ENCODE measurements around the gene EMC1.
"Not testable (repeated sequence)": the region's sequence is repeated elsewhere in the genome, so short reads cannot be mapped to it uniquely, and the experiment has no call there.

The EMC1 gene

DNA sequence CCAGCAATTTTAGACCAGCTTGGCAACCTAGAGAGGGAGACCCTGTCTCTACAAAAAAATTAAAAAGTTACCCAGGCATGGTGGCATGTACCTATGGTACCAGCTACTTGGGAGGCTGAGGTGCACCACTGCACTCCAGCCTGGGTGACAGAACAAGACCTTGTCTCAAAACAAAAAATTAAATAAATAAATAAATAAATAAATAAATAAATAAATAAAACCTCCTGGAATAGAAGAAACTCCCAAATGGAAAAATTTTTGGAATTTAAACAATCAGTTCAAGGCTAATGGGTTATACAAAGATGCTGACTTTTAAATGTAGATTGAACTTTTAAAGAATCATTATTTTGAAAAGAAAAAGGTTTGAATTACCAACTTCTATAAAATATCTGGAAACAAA lies 63.5 kb downstream of the EMC1 start:
- no peak for DNase-seq

DNA sequence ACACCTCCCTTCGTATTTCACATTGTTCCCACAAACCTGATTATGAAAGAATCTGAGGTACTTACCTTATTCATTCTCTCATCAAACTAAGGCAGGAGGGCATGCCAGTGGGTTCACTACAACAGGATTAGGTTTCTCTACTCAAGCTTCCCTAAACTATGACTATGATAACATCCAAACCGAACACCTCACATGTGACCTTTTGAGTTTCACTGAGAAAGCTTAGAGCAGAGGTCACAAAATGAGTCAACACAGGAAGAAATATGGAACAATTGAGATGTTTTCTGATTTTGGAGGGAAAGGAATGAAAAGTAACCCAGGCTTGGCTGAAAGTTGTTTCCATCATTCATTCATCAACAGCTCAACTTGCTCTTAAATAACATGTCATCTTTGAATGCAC lies 65.3 kb downstream of the EMC1 start:
- no peak for DNase-seq

DNA sequence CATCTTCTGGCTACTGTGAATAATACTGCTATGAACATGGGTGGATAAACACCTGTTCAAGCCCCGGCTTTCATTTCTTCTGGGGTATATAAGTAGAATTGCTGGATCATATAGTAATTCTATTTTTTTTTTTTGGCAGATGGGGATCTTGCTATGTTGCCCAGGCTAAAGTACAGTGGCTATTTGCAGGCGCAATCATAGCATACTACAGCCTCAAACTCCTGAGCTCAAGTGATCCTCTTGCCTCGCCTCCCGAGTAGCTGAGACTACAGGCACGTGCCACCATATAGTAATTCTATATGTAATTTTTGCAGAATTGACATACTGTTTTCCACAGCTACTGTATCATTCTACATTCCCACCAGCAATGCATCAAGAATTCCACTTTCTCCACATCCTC lies 69.1 kb downstream of the EMC1 start:
- no peak for DNase-seq

DNA sequence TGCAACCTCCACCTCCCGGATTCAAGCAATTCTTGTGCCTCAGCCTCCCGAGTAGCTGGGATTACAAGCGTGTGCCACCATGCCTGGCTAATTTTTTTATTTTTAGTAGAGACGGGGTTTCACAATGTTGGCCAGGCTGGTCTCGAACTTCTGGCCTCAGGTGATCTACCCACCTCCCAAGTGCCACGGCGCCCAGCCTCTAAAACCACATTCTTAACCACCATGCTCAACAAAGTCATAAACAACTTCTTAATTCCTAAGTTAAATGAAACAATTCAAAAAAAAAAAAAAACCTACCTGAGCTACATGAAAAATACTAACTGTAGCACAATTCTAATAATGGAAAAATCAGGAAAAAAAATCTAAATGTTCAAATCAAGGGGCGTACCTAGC lies 71.1 kb downstream of the EMC1 start:
- DNase-seq = not testable (repeated sequence)

DNA sequence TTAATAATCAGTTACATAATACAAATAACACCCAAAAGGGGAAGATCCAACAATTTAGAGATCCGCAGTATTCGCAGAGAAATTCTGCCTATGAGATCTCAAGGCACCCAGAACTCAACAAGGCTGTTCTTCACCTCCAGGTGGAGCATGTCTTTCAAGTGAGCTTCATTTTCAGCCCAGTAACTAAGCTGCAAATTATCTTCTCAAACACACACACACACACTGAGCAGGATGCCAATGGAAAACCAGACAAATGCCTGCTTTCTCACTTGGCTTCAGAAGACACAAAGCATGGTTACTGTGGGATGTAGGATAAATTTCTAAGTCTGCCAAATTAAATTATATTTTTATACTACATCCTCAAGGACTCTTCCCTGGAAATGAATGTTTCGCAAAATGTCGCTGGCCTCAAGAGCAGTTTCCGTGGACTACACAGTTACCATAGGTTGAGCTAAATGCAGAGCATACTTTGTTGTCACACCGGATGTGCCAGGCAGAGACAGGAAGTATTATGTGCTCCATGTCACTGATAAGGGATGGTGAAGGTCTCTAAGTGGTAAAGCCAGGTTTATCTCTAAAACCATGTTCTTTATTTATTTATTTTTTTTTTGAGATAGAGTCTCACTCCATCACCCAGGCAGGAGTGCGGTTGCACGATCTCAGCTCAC lies 71.6 kb downstream of the EMC1 start:
- no peak for DNase-seq

DNA sequence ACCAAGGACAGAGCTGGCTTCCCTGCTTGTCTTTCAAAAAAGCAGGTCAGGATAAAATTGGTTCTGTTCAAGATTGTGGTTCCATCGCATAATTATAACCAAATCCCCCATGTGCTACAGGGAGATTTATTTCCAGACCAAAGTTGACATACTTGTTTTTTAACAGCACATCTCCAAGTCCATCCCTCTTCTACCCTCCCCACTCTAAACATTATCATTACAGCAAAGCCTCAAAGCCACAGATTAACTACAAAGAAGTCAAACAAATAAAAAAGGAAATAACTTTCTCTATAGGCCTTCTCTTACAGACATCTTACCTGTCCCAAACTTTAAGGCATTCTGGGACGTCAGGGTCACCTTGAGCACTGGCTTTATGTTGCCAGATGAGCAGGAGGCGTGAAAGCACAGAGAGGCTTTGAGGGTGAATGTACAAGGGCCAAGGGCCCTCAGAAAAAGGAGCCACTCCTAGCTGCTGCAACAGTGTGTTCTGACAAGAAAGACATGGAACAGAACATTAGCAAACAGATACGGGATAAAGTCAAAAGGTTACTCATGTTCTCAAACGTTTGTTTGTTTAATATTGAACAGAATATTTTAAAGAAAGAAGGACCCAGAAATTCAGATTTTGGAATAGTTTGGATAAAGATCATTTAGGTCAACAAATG lies 72.5 kb downstream of the EMC1 start:
- DNase-seq = no peak

DNA sequence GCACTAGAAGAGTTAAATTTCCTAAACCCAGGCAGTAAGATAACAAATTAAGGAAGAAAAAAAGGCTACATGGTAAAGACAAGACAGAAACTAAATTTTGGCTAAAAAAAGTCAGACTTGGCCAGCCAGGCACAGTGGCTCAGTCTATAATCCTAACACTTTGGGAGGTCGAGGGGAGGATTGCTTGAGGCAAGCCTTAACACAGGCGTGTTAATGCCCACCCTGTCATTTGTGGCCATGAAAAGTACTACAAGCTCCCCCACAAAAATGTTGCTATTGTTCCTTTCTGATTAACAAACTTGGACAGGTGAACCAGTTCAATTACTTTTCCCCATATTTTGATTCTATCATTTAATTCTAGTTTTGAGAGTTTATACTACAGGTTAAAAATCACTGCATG lies 73.5 kb downstream of the EMC1 start:
- no peak for DNase-seq

DNA sequence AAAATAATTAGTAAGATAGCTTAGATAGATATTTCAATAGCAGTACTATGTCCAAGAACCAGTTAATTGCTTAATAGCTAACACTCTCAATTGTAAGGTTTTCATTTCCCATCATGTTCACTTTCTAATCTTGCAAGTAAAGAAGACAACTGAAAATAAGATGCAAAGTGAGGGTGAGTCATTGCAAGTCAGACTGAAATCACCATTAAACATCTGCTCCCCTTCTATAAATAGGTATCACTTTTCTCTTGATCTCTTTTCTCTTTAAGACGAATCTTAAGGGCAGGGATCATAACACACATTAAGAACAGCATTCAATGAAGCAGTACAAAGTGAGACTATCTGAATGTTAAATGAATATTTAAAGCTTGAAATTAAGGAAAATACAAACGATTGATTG lies 81.7 kb downstream of the EMC1 start:
- DNase-seq = peak; percentile 48

DNA sequence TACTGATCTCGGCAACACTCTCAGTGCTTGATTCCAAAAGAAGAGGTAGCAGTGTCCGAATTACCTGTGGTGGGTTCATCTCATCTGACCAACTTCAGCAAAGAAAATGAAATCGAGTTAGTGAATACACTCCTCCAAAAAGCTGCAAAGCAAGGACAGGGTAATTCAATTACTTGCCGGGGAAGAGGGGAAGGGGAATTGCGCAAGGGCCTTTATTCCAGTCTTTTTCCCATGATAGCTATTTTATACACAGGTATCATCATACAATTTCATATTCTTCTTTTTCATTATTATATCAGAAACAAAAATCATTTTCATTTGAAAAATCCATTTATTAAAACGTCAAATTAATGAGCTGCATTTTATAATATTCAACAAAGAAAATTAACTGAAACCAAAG lies 84.2 kb downstream of the EMC1 start:
- no peak for DNase-seq

DNA sequence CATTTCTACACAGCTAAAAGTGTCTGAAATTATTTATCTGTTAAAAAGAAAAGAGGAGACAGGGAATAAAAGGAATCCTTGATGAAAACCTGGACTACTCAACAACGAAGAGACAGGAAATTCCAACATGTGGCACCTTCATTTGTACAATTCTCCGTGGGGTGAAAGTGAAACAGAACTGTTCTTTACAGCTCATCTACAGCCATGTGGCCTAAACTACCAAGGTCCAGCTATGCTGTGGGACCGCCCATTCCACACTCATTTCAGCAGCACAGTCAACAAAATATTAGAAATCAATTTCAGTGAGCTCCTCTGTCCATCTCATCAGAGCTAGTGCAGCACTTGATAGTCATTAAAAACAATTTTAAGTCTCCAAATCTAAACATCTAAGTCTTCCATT lies 85.3 kb downstream of the EMC1 start:
- DNase-seq = no peak
